GM19328 (cell line): ENCODE measurements around the gene IKZF1.
A peak's percentile ranks its signal among the peaks of the same experiment; 100 is the strongest.

Experiments
- ATAC-seq: cut with Tn5 transposase; IDR thresholded peaks from one replicate; pipeline ENCODE4 v1.9.1; 2021; ENCODE audit warnings: mild to moderate bottlenecking, moderate library complexity; ENCODE audit not compliant: unreplicated experiment

Gene IKZF1

GRCh38 chr7:50436133-50436806 lies 131.8 kb downstream of the IKZF1 start:
- ATAC-seq, result no peak

- no peak for ATAC-seq
Measured at GRCh38 chr7:50446542-50446960, 142.0 kb downstream of the IKZF1 start.

GRCh38 chr7:50448823-50449222 lies 144.3 kb downstream of the IKZF1 start:
- no peak for ATAC-seq

GRCh38 chr7:50449501-50449880 lies 145.0 kb downstream of the IKZF1 start:
- no peak for ATAC-seq

GRCh38 chr7:50449881-50450589 lies 145.5 kb downstream of the IKZF1 start, which contains the start of gene FIGNL1:
Gene FIGNL1, minus strand, starts transcription at chr7:50450350. Its CDS starts 3,063 bp downstream, at chr7:50447287.
- ATAC-seq, result peak; percentile 82

- ATAC-seq, result peak; percentile 18
Measured at GRCh38 chr7:50450590-50451032, 146.1 kb downstream of the IKZF1 start.
